Esophagus muscularis mucosa (tissue), 3 donors: ENCODE measurements around the gene OSBPL2.

Source experiments
- POLR2AphosphoS5 ChIP-seq, 2 donors: sonication (generic); formaldehyde crosslinking; IDR thresholded peaks; one replicate each; pipeline ENCODE4 v1.6.1; 2017; ENCODE audit warnings: antibody characterized with exemption in 2 of 2
- TF ChIP-seq, protein P1 (sequence below), 3 experiments: fragments of 200-600 bp in 2 of 3; fragments of 450-650 bp in 1 of 3; sonication (generic) in 2 of 3; IDR thresholded peaks; one replicate each; pipeline ENCODE4 v1.5.1; 2017 to 2019; ENCODE audit warnings: antibody characterized with exemption in 3 of 3, mild to moderate bottlenecking in 2 of 3, moderate library complexity in 1 of 3

DNA sequence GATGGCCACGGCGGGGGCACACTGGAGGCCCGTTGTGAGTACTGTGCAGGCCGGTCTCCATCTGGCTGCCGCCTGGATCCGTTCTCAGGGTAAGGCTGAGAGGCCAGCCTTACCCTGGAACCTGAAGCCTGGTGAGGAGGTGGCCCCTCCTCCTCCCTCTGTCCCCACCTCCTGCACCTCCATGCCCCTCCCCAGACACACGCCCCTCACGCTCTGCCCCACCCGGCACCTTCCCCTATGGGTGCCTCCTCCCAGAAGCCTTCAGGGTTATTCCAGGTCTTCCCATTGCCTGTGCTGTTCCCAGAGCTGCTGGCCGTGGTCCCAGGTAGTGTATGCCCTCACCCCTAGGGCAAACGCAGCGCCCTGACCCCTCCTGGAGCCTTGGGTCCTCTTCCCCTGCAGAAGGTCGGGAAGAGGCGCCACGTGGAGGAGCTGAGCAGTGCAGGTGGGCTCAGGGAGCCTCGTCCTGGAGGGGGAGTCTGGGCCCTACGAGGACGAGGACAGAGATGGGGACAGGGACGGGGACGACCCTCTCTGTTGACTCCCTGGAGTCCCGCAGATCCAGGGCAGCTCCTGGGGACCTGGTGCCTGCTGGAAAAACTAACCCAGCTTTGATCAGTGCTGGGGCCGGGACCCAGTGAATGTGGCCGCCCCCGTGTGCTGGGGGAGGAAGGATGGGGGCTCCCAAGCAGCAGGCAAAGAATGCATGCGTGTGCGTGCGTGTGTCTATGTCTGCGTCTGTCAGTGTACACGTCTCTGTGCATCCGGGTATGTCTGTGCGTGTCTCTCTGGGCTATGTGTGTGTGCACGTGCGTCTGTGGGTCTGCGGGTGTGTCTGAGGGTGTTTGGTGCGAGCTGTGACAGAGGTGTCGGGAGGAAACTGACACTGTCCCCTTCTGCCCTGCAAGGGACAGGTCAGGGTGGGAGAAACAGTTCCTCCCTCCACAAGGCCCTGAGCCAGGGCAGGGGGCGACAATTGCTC, 10.1 kb upstream of the OSBPL2 start:
- TF ChIP-seq, protein P1, sequence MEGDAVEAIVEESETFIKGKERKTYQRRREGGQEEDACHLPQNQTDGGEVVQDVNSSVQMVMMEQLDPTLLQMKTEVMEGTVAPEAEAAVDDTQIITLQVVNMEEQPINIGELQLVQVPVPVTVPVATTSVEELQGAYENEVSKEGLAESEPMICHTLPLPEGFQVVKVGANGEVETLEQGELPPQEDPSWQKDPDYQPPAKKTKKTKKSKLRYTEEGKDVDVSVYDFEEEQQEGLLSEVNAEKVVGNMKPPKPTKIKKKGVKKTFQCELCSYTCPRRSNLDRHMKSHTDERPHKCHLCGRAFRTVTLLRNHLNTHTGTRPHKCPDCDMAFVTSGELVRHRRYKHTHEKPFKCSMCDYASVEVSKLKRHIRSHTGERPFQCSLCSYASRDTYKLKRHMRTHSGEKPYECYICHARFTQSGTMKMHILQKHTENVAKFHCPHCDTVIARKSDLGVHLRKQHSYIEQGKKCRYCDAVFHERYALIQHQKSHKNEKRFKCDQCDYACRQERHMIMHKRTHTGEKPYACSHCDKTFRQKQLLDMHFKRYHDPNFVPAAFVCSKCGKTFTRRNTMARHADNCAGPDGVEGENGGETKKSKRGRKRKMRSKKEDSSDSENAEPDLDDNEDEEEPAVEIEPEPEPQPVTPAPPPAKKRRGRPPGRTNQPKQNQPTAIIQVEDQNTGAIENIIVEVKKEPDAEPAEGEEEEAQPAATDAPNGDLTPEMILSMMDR (IDR thresholded peaks at IDR 0.05) = no peak
- TF ChIP-seq POLR2AphosphoS5 (IDR thresholded peaks at IDR 0.05) = no peak
